Suprapubic skin (tissue), 4 donors: ENCODE data around the gene ATP1B1.

ENCODE experiments used
- CTCF ChIP-seq, 2 donors: fragments of 200-600 bp in 1 of 2; fragments of 450-650 bp in 1 of 2; sonication (generic) in 1 of 2; IDR thresholded peaks; one replicate each; pipeline ENCODE4 v1.5.1; 2016 to 2019; ENCODE audit warnings: antibody characterized with exemption in 2 of 2, mild to moderate bottlenecking in 1 of 2, moderate library complexity in 1 of 2
- POLR2A ChIP-seq, 2 donors: fragments of 450-650 bp; IDR thresholded peaks; one replicate each; pipeline ENCODE4 v1.6.1; 2017; ENCODE audit warnings: antibody characterized with exemption in 2 of 2, mild to moderate bottlenecking in 2 of 2, moderate library complexity in 2 of 2
- POLR2AphosphoS5 ChIP-seq, 3 donors: sonication (generic); formaldehyde crosslinking; IDR thresholded peaks; one replicate each; pipeline ENCODE4 v1.6.1; 2017; ENCODE audit warnings: antibody characterized with exemption in 3 of 3

GRCh38 chr1:169138866-169139670, 32.6 kb downstream of the ATP1B1 start:
- TF ChIP-seq CTCF (IDR thresholded peaks at IDR 0.05) (no peak), POLR2AphosphoS5 (IDR thresholded peaks at IDR 0.05) (no peak), POLR2A (IDR thresholded peaks at IDR 0.05) (no peak)
